Measurements from ENCODE around the gene RNU7-1.
A peak's percentile ranks its signal among the peaks of the same experiment; 100 is the strongest.
"Not testable (repeated sequence)": the region's sequence is repeated elsewhere in the genome, so short reads cannot be mapped to it uniquely, and the experiment has no call there.

RNU7-1 gene

DNA sequence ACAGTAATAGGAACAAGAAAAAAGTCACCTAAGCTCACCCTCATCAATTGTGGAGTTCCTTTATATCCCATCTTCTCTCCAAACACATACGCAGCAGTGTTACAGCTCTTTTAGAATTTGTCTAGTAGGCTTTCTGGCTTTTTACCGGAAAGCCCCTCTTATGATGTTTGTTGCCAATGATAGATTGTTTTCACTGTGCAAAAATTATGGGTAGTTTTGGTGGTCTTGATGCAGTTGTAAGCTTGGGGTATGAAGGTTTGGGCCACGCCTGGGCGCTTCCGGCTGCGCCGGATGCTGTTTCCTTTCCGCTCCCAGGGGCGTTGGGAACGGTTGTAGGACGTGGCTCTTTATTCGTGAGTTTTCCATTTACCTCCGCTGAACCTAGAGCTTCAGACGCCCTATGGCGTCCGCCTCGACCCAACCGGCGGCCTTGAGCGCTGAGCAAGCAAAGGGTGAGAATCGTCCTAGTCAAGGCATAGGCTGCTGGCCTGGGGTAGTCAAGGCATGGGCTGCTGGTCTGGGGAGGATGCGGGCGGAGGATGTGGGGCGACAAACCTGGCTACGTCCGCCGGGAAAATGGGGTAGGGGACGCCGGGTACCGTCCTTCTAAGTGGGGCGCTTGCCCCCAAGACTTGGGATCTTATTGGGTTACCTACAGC, at the start of gene RNU7-1, which contains the start of gene C12orf57:
RNU7-1 (plus strand) TSS at position 95 of the 659 bp plus-strand sequence.
C12orf57 (plus strand) TSS at position 301 of the 659 bp plus-strand sequence; CDS start at position 401, 100 bp downstream.
- DNase-seq, result peak; percentile 92

- no peak for DNase-seq
Measured at GRCh38 chr12:6894321-6894720, 49.3 kb upstream of the RNU7-1 start.

DNA sequence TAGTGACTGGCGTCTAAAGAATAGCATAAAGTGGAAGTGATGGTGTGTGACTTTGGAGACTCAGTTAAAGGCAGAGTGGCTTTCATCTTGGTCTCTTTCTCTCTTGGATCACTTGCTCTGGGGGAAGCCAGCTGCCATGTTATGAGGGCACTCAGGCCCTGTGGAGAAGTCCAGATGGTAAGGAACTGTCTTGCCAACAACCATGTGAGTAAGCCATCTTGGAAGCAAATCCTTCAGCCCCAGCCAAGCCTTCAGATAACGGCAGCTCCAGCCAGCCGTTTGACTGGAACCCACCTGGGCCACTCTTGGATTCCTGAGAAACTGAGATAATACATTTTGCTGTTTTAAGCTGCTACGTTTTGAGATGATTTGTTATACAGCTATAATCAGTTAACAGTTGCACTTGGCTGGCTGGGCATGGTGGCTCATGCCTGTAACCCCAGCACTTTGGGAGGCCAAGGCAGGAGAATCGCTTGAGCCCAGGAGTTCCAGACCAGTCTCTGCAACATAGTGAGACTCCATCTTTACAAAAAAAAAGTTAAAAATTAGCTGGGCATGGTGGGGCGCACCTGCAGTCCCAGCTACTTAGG, 46.7 kb upstream of the RNU7-1 start:
- DNase-seq, result no peak

DNA sequence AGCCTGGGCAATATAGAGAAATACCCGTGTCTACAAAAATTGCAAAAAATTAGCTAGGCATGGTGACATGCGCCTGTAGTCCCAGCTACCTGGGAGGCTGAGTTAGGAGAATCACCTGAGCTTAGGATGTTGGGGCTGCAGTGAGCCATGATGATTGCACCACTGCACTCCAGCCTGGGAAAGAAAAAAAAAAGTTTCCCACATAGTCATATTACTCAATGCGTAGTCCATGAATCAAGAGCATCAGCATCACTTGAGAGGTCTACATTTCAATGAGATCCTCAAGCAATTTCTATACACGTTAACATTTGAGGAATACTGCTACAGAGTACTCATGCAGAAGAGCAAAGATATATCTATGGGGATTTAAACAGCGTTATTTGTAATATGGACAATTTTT, 44.2 kb upstream of the RNU7-1 start:
- no peak for DNase-seq

- peak; percentile 57 for DNase-seq
Measured at GRCh38 chr12:6899837-6900519, 43.6 kb upstream of the RNU7-1 start.

- DNase-seq, result no peak
Measured at GRCh38 chr12:6902448-6902847, 41.2 kb upstream of the RNU7-1 start.

DNA sequence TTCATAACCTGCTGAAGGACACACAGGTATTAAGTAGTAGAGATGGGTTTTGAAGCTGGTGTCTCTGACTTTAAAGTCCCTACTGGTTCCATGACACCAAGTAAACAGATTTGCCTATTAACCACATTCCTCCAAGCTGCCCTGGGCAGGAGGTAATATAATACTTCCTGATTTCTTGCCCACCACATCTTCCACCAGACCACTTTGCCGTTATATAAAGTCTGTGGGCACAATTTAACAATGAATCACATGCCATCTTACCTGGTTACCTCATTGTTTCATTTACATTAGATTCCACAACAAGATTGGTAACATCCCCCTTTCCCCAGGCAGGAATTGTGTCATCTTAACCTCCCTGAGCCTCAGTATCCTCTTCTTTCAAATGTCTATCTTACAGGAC, 39.9 kb upstream of the RNU7-1 start:
- no peak for DNase-seq

GRCh38 chr12:6904280-6905276, 39.0 kb upstream of the RNU7-1 start, which contains the start of gene LRRC23:
Gene LRRC23, plus strand, starts transcription at chr12:6904822. Its CDS starts 812 bp downstream, at chr12:6905634.
- peak; percentile 98 for DNase-seq

- no peak for DNase-seq
Measured at GRCh38 chr12:6905414-6906040, 38.1 kb upstream of the RNU7-1 start.

GRCh38 chr12:6908141-6908540, 35.5 kb upstream of the RNU7-1 start:
- not testable (repeated sequence) for DNase-seq

DNA sequence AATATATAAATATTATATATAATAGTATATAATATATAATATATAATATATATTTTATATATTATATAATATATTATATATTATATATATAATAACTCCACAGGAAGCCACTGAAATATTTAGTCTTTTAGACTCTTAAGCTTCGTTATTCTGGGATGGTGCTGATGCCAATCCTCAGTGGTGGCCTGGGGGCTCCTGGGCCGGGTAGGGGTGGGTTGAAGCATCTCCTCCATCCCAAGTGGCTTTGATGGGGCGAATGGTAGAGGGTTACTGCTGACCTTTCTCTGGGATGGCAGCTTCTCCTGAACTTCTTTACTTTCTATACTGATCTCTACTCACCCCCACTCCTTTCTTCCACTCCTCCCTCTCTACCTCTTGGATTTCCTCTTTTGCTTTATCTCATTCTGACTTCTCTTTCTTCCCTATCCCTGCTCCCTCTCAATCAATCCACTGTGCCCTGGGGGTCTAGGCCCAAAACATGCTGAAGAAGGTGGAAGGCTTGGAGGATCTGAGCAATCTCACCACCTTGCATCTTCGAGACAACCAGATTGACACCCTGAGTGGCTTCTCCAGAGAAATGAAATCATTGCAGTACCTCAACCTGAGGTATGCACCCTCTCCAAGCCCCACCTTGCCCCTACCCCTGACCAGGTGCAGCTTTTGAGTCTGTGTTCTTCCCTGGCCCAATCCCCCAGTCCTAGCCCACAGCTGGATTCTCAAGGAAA, 34.0 kb upstream of the RNU7-1 start:
- no peak for DNase-seq

DNA sequence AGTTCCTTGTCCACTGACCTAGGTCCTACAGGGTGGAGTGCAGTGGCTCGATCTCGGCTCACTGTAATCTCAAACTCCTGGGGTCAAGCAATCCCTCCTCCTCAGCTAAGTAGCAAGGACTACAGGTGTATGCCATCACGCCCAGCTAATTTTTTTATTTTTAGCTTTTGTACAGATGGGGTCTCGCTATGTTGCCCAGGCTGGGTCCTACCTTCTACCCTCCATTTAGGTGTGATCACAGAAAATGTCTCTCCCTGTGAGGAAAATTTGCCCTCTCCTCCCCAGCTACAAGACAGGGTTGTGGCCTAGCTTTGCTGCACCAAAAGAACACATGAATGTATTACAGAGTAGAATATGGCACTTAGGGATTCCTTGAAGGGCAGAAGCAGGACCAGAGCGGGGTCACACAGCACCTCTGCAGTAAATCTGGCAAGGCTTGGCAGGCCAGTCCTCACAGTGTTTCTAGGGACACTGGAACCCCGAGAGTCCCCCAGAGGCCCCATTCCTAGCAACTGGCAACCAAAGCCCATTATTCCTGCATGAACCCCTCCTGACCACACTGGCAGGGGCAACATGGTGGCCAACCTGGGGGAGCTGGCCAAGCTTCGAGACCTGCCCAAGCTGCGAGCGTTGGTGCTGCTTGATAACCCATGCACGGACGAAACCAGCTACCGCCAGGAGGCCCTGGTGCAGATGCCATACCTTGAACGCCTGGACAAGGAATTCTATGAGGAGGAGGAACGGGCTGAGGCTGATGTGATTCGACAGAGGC, 31.3 kb upstream of the RNU7-1 start:
- no peak for DNase-seq

DNA sequence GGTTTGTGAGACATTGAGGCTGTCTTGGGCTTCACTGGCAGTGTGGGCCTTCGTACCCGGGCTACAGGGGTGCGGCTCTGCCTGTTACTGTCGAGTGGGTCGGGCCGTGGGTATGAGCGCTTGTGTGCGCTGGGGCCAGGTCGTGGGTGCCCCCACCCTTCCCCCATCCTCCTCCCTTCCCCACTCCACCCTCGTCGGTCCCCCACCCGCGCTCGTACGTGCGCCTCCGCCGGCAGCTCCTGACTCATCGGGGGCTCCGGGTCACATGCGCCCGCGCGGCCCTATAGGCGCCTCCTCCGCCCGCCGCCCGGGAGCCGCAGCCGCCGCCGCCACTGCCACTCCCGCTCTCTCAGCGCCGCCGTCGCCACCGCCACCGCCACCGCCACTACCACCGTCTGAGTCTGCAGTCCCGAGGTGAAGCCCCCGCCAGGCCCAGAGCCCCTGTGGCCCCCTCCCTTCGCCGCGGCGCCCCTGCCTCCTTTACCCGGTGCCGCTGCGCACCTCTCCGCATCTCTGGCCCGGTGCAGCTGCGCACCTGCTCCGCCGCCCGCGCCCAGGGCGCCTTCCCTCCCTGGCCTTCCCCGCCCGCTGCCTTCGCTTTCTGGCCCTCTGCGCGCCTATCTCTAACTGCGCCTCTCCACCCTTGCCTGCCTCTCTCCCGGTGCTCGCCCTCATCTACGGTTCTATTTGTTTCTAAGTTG, 29.2 kb upstream of the RNU7-1 start, which contains the start of gene ENO2:
ENO2 (plus strand) TSS at position 335 of the 701 bp plus-strand sequence. CDS start 1,253 bp downstream, outside the sequence.
- peak; percentile 82 for DNase-seq

DNA sequence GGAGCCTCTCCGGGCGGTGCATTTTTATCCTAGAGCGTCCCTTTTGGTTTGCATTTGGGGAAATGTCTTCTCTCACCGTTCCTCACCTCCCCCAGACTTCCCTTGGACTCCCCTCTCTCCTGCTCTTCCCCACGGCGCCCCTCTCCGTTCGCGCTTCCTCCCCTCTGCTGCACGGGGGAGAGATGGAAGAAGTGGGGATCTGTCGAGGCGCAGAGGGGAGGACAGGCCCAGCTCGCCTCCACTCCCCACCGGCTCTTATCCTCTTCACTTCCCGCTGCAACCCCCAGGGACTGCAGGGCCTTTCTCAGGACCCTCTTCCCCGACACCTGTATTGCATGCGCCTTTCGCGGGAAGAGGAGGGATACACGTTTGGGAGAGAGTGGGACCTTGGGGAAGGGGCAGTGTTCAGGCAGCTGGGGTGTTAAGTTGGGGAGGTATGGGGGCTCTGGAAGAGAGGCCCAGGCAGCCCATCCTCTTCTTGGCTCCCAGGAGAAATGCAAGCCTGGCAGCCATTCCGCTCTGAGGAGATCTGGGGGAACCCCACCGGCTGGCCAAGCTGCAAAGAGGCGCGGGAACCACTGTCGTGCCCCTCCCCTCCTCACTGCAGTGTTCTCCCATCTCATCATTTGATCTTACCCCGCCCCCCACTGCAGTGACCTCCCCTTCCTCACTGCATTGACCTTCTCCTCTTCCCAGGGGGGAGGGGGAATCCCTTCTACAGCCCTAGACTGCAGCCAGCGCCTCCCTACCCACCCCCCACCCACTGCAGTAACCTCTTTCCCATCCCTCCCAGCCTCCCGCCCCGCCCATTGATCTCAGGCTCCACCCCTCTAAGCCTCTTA, 28.4 kb upstream of the RNU7-1 start:
- DNase-seq, result no peak

DNA sequence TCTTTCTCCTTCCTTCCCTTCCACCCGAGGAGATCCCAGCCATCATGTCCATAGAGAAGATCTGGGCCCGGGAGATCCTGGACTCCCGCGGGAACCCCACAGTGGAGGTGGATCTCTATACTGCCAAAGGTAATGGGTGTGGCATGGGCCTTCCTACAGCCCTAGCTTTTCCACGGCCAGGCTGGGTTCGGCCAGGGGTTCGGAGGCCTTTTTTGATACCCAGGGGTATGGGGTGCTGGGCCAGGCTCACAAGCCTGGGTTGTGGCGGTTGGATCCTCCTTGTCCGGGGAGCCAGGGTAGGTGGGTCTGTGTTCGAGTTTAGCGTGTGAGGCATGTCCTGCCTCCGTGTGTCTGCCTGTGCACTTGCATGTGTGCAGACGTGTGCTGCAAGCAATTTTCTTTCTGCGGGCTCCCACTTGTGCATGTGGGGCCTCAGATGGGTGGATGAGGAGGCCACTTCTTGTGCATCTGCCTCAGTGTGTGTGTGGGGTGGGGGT, 27.8 kb upstream of the RNU7-1 start:
- DNase-seq, result no peak

- DNase-seq, result no peak
Measured at GRCh38 chr12:6916426-6917200, 27.0 kb upstream of the RNU7-1 start.

GRCh38 chr12:6917491-6918231, 26.0 kb upstream of the RNU7-1 start:
- DNase-seq, result no peak
